IMR-90 (cell line): Measurements from ENCODE around the gene KCNH2. TPM values are rescaled to one million over a fixed set of nuclear protein-coding genes. Genes with fewer than 3 reads are reported as not detected.

ENCODE experiments used
- ATAC-seq: fragments of 200-7000 bp; cut with Tn5 transposase; 2 replicates; pipeline ENCODE4 v1.9.1; 2020; ENCODE audit warnings: low read depth, mild to moderate bottlenecking, moderate library complexity
- BruUV-seq: library from RNA; stranded (reverse); fragments of 400-500 nt; replicated peaks from 2 replicates; lab custom pipeline; 2021; lab: Mats Ljungman, UMichigan
- CTCF ChIA-PET: fragments of 300-600 bp; formaldehyde crosslinking; extraction: SDS; loops from one replicate; lab custom pipeline; 2021; ENCODE audit warnings: antibody characterized with exemption; lab: Yijun Ruan, JAX
- POLR2A ChIA-PET: fragments of 300-600 bp; sonication (Branson Sonifier 250); formaldehyde crosslinking; loops from one replicate; lab custom pipeline; 2022; ENCODE audit warnings: antibody characterized with exemption; ENCODE audit not compliant: unreplicated experiment; lab: Charles Lee
- DNase-seq: peaks from one replicate; pipeline ENCODE4 v3.0.0; 2013
- H2AFZ ChIP-seq: replicated peaks from 2 replicates; pipeline ENCODE3; 2013; ENCODE audit warnings: low read length, mild to moderate bottlenecking; ENCODE audit not compliant: poor library complexity
- H2AK5ac ChIP-seq: 2 replicates; pipeline ENCODE4 v1.6.1; 2013; ENCODE audit warnings: low read depth, low read length, inconsistent platforms
- H2AK9ac ChIP-seq: replicated peaks from 2 replicates; pipeline ENCODE3; 2013; ENCODE audit warnings: mild to moderate bottlenecking, low read depth, low read length, moderate library complexity; ENCODE audit not compliant: poor library complexity
- H2BK120ac ChIP-seq: 2 replicates; pipeline ENCODE4 v1.6.1; 2013; ENCODE audit warnings: low read depth, low read length, inconsistent platforms
- H2BK15ac ChIP-seq: 3 replicates; pipeline ENCODE4 v1.6.1; 2013; ENCODE audit warnings: low read depth, low read length, inconsistent platforms
- H2BK20ac ChIP-seq: 2 replicates; pipeline ENCODE4 v1.6.1; 2013; ENCODE audit warnings: low read depth, mild to moderate bottlenecking, inconsistent platforms, low read length, moderate library complexity
- H2BK5ac ChIP-seq: 2 replicates; pipeline ENCODE4 v1.6.1; 2013; ENCODE audit warnings: mild to moderate bottlenecking, low read depth, low read length, inconsistent platforms; ENCODE audit not compliant: poor library complexity, severe bottlenecking
- H3K14ac ChIP-seq: replicated peaks from 2 replicates; pipeline ENCODE4 v1.6.1; 2013; ENCODE audit warnings: low read depth, low read length, inconsistent platforms
- H3K18ac ChIP-seq: 2 replicates; pipeline ENCODE4 v1.6.1; 2013; ENCODE audit warnings: low read depth, low read length, control low read depth
- H3K23ac ChIP-seq: 2 replicates; pipeline ENCODE4 v1.6.1; 2013; ENCODE audit warnings: low read depth, low read length, inconsistent platforms
- H3K27ac ChIP-seq: 2 replicates; pipeline ENCODE4 v1.5.1; 2013; ENCODE audit warnings: mild to moderate bottlenecking, control low read depth, low read length; ENCODE audit not compliant: insufficient read depth
- H3K27me3 ChIP-seq: 2 replicates; pipeline ENCODE4 v1.6.1; 2013; ENCODE audit warnings: low read length; ENCODE audit not compliant: control insufficient read depth, insufficient read depth
- H3K36me3 ChIP-seq: 2 replicates; pipeline ENCODE4 v1.6.1; 2013; ENCODE audit warnings: low read length, mixed read lengths; ENCODE audit not compliant: control insufficient read depth, insufficient read depth
- H3K4ac ChIP-seq: 2 replicates; pipeline ENCODE4 v1.6.1; 2013; ENCODE audit warnings: low read depth, low read length, inconsistent platforms
- H3K4me1 ChIP-seq: 2 replicates; pipeline ENCODE4 v1.6.1; 2013; ENCODE audit warnings: low read length, mixed read lengths; ENCODE audit not compliant: control insufficient read depth, insufficient read depth
- H3K4me2 ChIP-seq: 2 replicates; pipeline ENCODE4 v1.6.1; 2013; ENCODE audit warnings: low read depth, mild to moderate bottlenecking, control low read depth, low read length, moderate library complexity
- H3K4me3 ChIP-seq: 2 replicates; pipeline ENCODE4 v1.5.1; 2013; ENCODE audit warnings: low read depth, mild to moderate bottlenecking, control low read depth, low read length, moderate library complexity; ENCODE audit not compliant: insufficient read depth
- H3K56ac ChIP-seq: 2 replicates; pipeline ENCODE4 v1.6.1; 2013; ENCODE audit warnings: low read length, inconsistent platforms; ENCODE audit not compliant: insufficient read depth; ENCODE audit errors: extremely low read depth
- H3K79me1 ChIP-seq, 2 experiments: 2 replicates each; pipeline ENCODE4 v1.6.1; 2013; ENCODE audit warnings: low read length in 2 of 2, inconsistent platforms in 1 of 2, low read depth in 1 of 2
- H3K9ac ChIP-seq: 2 replicates; pipeline ENCODE4 v1.6.1; 2013; ENCODE audit warnings: low read depth, low read length, control low read depth
- H3K9me1 ChIP-seq: 2 replicates; pipeline ENCODE4 v1.6.1; 2013; ENCODE audit warnings: low read length, inconsistent platforms; ENCODE audit not compliant: insufficient read depth
- H3K9me3 ChIP-seq: 2 replicates; pipeline ENCODE4 v1.6.1; 2013; ENCODE audit warnings: low read length; ENCODE audit not compliant: control insufficient read depth, insufficient read depth
- H4K20me1 ChIP-seq: 2 replicates; pipeline ENCODE4 v1.6.1; 2013; ENCODE audit warnings: low read length, inconsistent platforms; ENCODE audit not compliant: insufficient read depth
- H4K5ac ChIP-seq: 2 replicates; pipeline ENCODE4 v1.6.1; 2013; ENCODE audit warnings: mild to moderate bottlenecking, low read depth, low read length, control low read depth
- H4K8ac ChIP-seq, 2 experiments: 2 replicates each; pipeline ENCODE4 v1.6.1; 2013; ENCODE audit warnings: low read depth in 2 of 2, low read length in 2 of 2, control low read depth in 1 of 2, inconsistent platforms in 1 of 2
- H4K91ac ChIP-seq: 2 replicates; pipeline ENCODE4 v1.6.1; 2013; ENCODE audit warnings: low read depth, low read length, inconsistent platforms; ENCODE audit not compliant: insufficient read depth
- BHLHE40 ChIP-seq: fragments of 150-350 bp; IDR thresholded peaks from 2 replicates; pipeline ENCODE4 v1.6.1; 2016; ENCODE audit warnings: mild to moderate bottlenecking, low read depth, low read length
- CEBPB ChIP-seq: IDR thresholded peaks from 2 replicates; pipeline ENCODE4 v1.6.1; 2012; ENCODE audit warnings: low read depth, low read length, improper control_type of control experiment
- CHD1 ChIP-seq: IDR thresholded peaks from 2 replicates; pipeline ENCODE4 v1.6.1; 2012; ENCODE audit warnings: low read depth, low read length, improper control_type of control experiment
- MAFK ChIP-seq: IDR thresholded peaks from 2 replicates; pipeline ENCODE4 v1.6.1; 2012; ENCODE audit warnings: low read depth, low read length, improper control_type of control experiment
- MAZ ChIP-seq: IDR thresholded peaks from 2 replicates; pipeline ENCODE4 v1.6.1; 2012; ENCODE audit warnings: low read depth, mild to moderate bottlenecking, low read length, improper control_type of control experiment, moderate library complexity, borderline replicate concordance
- MXI1 ChIP-seq: IDR thresholded peaks from 2 replicates; pipeline ENCODE4 v1.6.1; 2012; ENCODE audit warnings: low read depth, mild to moderate bottlenecking, low read length, moderate library complexity, borderline replicate concordance
- RCOR1 ChIP-seq: IDR thresholded peaks from 2 replicates; pipeline ENCODE4 v1.6.1; 2012; ENCODE audit warnings: mild to moderate bottlenecking, low read length, improper control_type of control experiment; ENCODE audit not compliant: insufficient replicate concordance
- WGBS, 2 experiments: methylation state at CpG; one replicate each; pipeline versions ENCODE4 v1.1.5 to v1.1.7; 2013; ENCODE audit warnings: missing lambda C conversion rate in 2 of 2; ENCODE audit not compliant: insufficient read length in 1 of 2; ENCODE audit errors: extremely low coverage in 2 of 2; 5-methylcytosine and 5-hydroxymethylcytosine counted together
- dilution Hi-C: fragments of 300-500 bp; cut with HindIII; formaldehyde crosslinking; loops from one replicate; pipeline ENCODE4 v1.14.3; 2018; ENCODE audit warnings: low sequenced_read_pairs; ENCODE audit not compliant: unreplicated experiment
- in situ Hi-C: fragments of 300-500 bp; cut with MboI; formaldehyde crosslinking; loops from 3 replicates; pipeline ENCODE4 v1.14.3; 2019; ENCODE audit warnings: low sequenced_read_pairs, inconsistent platforms, mixed read lengths
- intact Hi-C: fragments of 100-400 bp; cut with micrococcal nuclease; formaldehyde crosslinking; loops from 2 replicates; pipeline ENCODE4 v1.10.0; 2022
- polyA plus RNA-seq, 3 experiments: library from polyadenylated mRNA; depleted of rRNA; stranded (reverse); fragments of >200 nt; gene quantifications; 2 replicates each; pipeline ENCODE4 v1.2.3, GENCODE V29; 2012; ENCODE audit warnings: low replicate concordance in 1 of 3
- total RNA-seq: library from RNA; depleted of rRNA; stranded (reverse); fragments of >200 nt; gene quantifications from 2 replicates; pipeline ENCODE4 v1.2.3, GENCODE V29; 2012
- TF ChIP-seq, protein P1 (sequence below): fragments of 150-350 bp; IDR thresholded peaks from 2 replicates; pipeline ENCODE4 v1.6.1; 2017; ENCODE audit warnings: mild to moderate bottlenecking, antibody characterized with exemption, low read length, low read depth
- TF ChIP-seq, protein P2 (sequence below): conservative IDR thresholded peaks from 2 replicates; pipeline ENCODE4 v1.5.1; 2012; ENCODE audit warnings: mild to moderate bottlenecking, low read depth, low read length, improper control_type of control experiment
- TF ChIP-seq, protein P3 (sequence below): fragments of 150-350 bp; IDR thresholded peaks from 2 replicates; pipeline ENCODE4 v1.6.1; 2016; ENCODE audit warnings: low read depth, mild to moderate bottlenecking, low read length, moderate library complexity, borderline replicate concordance

Gene KCNH2
- total and polyA plus RNA-seq, 2 of the 4 experiments (the other 2 are of a cell fraction): 0.90 to 2.1 TPM

DNA sequence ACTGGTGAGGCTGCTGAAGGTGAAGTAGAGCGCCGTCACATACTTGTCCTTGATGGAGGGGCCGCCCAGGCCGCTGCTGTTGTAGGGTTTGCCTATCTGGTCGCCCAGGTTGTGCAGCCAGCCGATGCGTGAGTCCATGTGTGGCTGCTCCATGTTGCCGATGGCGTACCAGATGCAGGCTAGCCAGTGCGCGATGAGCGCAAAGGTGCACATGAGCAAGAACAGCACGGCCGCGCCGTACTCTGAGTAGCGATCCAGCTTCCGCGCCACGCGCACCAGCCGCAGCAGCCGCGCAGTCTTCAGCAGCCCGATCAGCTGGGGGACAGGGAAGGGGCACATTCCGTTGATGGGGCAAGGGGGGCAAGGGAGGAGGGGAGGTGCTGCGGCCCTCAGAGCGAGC, 26.6 kb downstream of the KCNH2 start:
- Histone ChIP-seq H4K8ac (no peak overlapping the region), H3K4me3 (no peak overlapping the region), H3K56ac (no peak overlapping the region), H2BK15ac (no peak overlapping the region), H3K9ac (no peak overlapping the region), H3K4me1 (peaks cover 11% of the 10 kb centered on the region; the same call in 1 of the 2 replicates), H4K20me1 (no peaks in the 10 kb centered on the region; the same call in 1 of the 2 replicates), H3K27ac (no peak overlapping the region), H3K9me3 (no peaks in the 10 kb centered on the region), H4K5ac (no peak overlapping the region), H3K14ac (no peak overlapping the region), H2BK5ac (no peak overlapping the region), H4K91ac (no peak overlapping the region), H3K18ac (no peak overlapping the region), H3K23ac (no peak overlapping the region), H3K9me1 (no peaks in the 10 kb centered on the region), H2AK9ac (no peak overlapping the region), H2BK20ac (no peak overlapping the region), H3K4ac (no peak overlapping the region), H2BK120ac (no peak overlapping the region), H3K79me1 (no peaks in the 10 kb centered on the region), H3K4me2 (no peak overlapping the region), H2AK5ac (no peak overlapping the region), H2AFZ (no peak overlapping the region), H3K36me3 (peaks cover 12% of the 10 kb centered on the region; the same call in 1 of the 2 replicates), H3K27me3 (no peaks in the 10 kb centered on the region)
- BruUV-seq: no TSS peak
- ChIA-PET POLR2A (no interaction called here), CTCF (no interaction called here)
- intact Hi-C loops (no loop called here), in situ Hi-C loops (no loop called here), dilution Hi-C loops (no loop called here)
- no peak for DNase-seq
- no peak for ATAC-seq
- 96% methylated on average over 24 of the region's 28 CpGs; no CpG with 5 or more reads in 1 of the 2 experiments for WGBS, 2 experiments
- TF ChIP-seq RCOR1: no peak
- TF ChIP-seq, protein P1, sequence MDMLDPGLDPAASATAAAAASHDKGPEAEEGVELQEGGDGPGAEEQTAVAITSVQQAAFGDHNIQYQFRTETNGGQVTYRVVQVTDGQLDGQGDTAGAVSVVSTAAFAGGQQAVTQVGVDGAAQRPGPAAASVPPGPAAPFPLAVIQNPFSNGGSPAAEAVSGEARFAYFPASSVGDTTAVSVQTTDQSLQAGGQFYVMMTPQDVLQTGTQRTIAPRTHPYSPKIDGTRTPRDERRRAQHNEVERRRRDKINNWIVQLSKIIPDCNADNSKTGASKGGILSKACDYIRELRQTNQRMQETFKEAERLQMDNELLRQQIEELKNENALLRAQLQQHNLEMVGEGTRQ: no peak
- no peak for TF ChIP-seq CHD1
- TF ChIP-seq MAZ: no peak
- TF ChIP-seq CEBPB: no peak
- TF ChIP-seq, protein P2, sequence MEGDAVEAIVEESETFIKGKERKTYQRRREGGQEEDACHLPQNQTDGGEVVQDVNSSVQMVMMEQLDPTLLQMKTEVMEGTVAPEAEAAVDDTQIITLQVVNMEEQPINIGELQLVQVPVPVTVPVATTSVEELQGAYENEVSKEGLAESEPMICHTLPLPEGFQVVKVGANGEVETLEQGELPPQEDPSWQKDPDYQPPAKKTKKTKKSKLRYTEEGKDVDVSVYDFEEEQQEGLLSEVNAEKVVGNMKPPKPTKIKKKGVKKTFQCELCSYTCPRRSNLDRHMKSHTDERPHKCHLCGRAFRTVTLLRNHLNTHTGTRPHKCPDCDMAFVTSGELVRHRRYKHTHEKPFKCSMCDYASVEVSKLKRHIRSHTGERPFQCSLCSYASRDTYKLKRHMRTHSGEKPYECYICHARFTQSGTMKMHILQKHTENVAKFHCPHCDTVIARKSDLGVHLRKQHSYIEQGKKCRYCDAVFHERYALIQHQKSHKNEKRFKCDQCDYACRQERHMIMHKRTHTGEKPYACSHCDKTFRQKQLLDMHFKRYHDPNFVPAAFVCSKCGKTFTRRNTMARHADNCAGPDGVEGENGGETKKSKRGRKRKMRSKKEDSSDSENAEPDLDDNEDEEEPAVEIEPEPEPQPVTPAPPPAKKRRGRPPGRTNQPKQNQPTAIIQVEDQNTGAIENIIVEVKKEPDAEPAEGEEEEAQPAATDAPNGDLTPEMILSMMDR: no peak
- no peak for TF ChIP-seq BHLHE40
- TF ChIP-seq, protein P3, sequence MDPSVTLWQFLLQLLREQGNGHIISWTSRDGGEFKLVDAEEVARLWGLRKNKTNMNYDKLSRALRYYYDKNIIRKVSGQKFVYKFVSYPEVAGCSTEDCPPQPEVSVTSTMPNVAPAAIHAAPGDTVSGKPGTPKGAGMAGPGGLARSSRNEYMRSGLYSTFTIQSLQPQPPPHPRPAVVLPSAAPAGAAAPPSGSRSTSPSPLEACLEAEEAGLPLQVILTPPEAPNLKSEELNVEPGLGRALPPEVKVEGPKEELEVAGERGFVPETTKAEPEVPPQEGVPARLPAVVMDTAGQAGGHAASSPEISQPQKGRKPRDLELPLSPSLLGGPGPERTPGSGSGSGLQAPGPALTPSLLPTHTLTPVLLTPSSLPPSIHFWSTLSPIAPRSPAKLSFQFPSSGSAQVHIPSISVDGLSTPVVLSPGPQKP: no peak
- no peak for TF ChIP-seq MAFK
- TF ChIP-seq MXI1: no peak
